Upper lobe of right lung (tissue), 1 donor: Measurements from ENCODE around the gene MME. TPM values are rescaled to one million over a fixed set of nuclear protein-coding genes. Genes with fewer than 3 reads are reported as not detected.

ENCODE experiments used
- ATAC-seq: fragments of 200-7000 bp; cut with Tn5 transposase; one replicate; pipeline ENCODE4 v1.9.1; 2020; ENCODE audit warnings: mild to moderate bottlenecking, moderate library complexity
- DNase-seq: peaks from one replicate; pipeline ENCODE4 v3.0.0-alpha.2; 2020
- H3K27ac ChIP-seq: fragments of 200-600 bp; one replicate; pipeline ENCODE4 v1.8.0; 2022
- H3K27me3 ChIP-seq: fragments of 200-600 bp; one replicate; pipeline ENCODE4 v1.8.0; 2022; ENCODE audit warnings: mild to moderate bottlenecking
- H3K36me3 ChIP-seq: fragments of 200-600 bp; one replicate; pipeline ENCODE4 v1.8.0; 2022
- H3K4me1 ChIP-seq: fragments of 200-600 bp; one replicate; pipeline ENCODE4 v1.8.0; 2022
- H3K4me3 ChIP-seq: fragments of 200-600 bp; one replicate; pipeline ENCODE4 v1.8.0; 2022; ENCODE audit warnings: mild to moderate bottlenecking
- H3K9me3 ChIP-seq: fragments of 200-600 bp; one replicate; pipeline ENCODE4 v1.8.0; 2022
- intact Hi-C: fragments of 100-400 bp; cut with DNase I; formaldehyde crosslinking; loops from one replicate; pipeline ENCODE4 v1.11.0; 2022
- total RNA-seq: library from RNA; stranded (reverse); fragmentation: NEBNext Ultra II Directional; extraction: Animal tissue kit (Norgen Biotek cat#: 25700); gene quantifications from one replicate; pipeline ENCODE4 v1.2.1, GENCODE V29; 2021
- TF ChIP-seq, protein P1 (sequence below): fragments of 200-600 bp; IDR thresholded peaks from one replicate; pipeline ENCODE4 v1.8.0; 2022; ENCODE audit warnings: antibody characterized with exemption
- donor health status: DM: no; HTN: yes; CAD: no; lungs with severe emphysema.

Gene MME
- total RNA-seq, 1 donor from 2014 or later, result 79.1 TPM

DNA sequence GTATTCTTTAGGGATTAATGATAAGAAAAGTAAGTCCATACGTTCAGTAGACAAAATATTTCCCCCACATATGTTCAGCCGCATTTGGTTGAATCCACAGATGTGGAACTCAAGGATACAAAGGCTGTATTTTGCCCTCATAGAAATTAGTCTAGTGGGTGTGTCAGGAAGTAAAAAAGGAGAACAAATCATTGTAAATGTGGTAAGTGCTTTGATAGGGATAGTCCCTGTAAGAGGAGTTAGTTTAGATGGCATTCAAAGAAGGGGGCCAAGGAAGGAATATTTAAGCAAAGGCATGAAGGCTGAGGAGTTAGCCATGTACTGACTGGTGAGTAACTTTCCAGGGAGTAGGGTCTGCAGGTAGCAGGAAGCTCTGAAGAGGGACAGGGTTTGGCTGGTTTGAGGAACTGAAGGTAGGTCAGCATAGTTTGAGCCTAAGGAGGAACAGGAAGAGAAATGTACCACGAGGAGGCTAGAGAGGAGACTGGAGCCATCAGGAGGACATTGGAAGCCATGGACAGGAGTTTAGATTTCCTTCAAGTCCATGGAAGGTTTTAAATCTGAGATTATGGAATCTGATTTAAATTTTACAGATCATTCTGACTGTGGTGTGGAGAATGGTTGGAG is 98.8 kb downstream of the MME start:
- peak; percentile 72 for ATAC-seq
- no peak overlapping the region for H3K4me3 ChIP-seq
- intact Hi-C loops, result no loop called here
- no peaks in the 10 kb centered on the region for H3K4me1 ChIP-seq
- no peak overlapping the region for H3K27ac ChIP-seq
- DNase-seq, result no peak
- no peaks in the 10 kb centered on the region for H3K27me3 ChIP-seq
- TF ChIP-seq, protein P1, sequence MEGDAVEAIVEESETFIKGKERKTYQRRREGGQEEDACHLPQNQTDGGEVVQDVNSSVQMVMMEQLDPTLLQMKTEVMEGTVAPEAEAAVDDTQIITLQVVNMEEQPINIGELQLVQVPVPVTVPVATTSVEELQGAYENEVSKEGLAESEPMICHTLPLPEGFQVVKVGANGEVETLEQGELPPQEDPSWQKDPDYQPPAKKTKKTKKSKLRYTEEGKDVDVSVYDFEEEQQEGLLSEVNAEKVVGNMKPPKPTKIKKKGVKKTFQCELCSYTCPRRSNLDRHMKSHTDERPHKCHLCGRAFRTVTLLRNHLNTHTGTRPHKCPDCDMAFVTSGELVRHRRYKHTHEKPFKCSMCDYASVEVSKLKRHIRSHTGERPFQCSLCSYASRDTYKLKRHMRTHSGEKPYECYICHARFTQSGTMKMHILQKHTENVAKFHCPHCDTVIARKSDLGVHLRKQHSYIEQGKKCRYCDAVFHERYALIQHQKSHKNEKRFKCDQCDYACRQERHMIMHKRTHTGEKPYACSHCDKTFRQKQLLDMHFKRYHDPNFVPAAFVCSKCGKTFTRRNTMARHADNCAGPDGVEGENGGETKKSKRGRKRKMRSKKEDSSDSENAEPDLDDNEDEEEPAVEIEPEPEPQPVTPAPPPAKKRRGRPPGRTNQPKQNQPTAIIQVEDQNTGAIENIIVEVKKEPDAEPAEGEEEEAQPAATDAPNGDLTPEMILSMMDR, result no peak
- no peaks in the 10 kb centered on the region for H3K9me3 ChIP-seq
- no peaks in the 10 kb centered on the region for H3K36me3 ChIP-seq

DNA sequence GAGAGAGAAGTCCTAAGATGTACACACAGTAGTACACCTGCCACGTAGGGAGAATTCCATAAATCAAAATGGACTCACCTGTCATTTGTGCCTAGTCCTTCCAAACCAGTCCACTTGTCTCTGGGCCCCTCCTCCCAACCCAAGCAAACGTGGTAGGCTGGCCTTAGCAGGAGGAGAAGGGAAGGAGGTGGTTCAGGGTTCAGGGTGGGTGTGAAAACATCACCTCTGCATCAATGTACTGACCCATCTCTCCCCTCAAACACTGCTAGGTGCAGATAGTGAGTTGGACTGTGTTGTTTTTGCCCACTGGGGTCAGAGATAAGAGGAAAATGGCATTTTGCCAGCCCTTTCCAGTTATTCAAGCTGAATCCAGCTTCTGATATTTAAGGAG is 99.3 kb downstream of the MME start:
- ATAC-seq, result no peak
- intact Hi-C loops, result no loop called here
- no peaks in the 10 kb centered on the region for H3K9me3 ChIP-seq

DNA sequence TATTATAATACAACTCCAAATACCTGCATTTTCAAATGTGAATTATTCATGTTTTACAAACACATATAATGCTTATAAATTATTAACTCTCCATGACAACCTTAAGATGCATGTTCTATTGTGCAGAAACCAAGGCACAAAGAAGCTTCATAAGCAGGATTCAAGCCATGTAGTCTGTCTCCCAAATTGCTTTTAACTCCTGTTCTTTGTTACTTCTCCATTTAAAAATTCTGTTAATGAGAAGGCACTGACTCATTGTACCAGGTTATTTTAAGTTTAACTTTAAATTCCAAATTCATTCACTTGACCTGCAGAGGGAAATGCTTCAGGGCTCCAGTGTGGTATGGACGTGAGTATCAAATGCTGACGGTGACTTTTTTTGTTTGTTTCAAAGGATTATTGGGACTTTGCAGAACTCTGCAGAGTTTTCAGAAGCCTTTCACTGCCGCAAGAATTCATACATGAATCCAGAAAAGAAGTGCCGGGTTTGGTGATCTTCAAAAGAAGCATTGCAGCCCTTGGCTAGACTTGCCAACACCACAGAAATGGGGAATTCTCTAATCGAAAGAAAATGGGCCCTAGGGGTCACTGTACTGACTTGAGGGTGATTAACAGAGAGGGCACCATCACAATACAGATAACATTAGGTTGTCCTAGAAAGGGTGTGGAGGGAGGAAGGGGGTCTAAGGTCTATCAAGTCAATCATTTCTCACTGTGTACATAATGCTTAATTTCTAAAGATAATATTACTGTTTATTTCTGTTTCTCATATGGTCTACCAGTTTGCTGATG is 100.0 kb downstream of the MME start:
- no peak for ATAC-seq
- Histone ChIP-seq H3K36me3 (no peaks in the 10 kb centered on the region), H3K4me3 (no peak overlapping the region), H3K9me3 (no peaks in the 10 kb centered on the region), H3K27me3 (no peaks in the 10 kb centered on the region), H3K4me1 (no peaks in the 10 kb centered on the region), H3K27ac (no peak overlapping the region)
- DNase-seq, result no peak
- TF ChIP-seq, protein P1, result no peak
- intact Hi-C loops, result no loop called here

More for the DNA sequence above, 99.3 kb downstream of the MME start:
- no peak for DNase-seq
- TF ChIP-seq, protein P1, result no peak
- Histone ChIP-seq H3K27ac (no peak overlapping the region), H3K27me3 (no peaks in the 10 kb centered on the region), H3K4me3 (no peak overlapping the region), H3K36me3 (no peaks in the 10 kb centered on the region), H3K4me1 (no peaks in the 10 kb centered on the region)

DNA sequence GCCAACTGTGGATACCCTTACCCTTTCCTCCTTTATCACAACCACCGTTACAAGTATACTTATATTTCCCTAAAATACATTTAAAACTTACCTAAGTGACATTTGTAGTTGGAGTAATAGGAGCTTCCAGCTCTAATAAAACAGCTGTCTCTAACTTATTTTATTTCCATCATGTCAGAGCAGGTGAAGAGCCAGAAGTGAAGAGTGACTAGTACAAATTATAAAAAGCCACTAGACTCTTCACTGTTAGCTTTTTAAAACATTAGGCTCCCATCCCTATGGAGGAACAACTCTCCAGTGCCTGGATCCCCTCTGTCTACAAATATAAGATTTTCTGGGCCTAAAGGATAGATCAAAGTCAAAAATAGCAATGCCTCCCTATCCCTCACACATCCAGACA is 102.3 kb downstream of the MME start:
- Histone ChIP-seq H3K27me3 (no peaks in the 10 kb centered on the region), H3K9me3 (no peaks in the 10 kb centered on the region), H3K4me1 (no peaks in the 10 kb centered on the region), H3K36me3 (no peaks in the 10 kb centered on the region), H3K4me3 (no peak overlapping the region), H3K27ac (no peak overlapping the region)
- no peak for DNase-seq
- intact Hi-C loops, result no loop called here
- TF ChIP-seq, protein P1, result no peak
- ATAC-seq, result no peak

DNA sequence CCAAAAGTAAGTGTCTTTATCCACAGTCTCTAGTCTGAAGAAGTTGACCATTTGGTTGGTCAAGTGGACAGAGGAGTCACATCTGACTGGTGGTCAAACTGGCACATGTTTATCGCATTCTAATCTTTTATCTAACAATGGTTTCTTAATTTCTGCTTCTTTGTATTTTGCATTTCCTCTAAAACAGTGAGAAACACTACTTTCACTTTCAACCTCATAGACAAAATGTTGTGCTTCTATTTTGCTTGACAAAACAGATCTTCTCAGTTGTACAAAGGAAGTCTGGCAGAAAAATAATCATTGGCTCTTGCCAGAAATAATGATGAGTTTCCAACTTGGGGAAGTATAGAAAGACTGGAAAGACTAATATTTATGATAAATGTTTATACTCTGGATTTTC is 103.9 kb downstream of the MME start:
- Histone ChIP-seq H3K27ac (no peak overlapping the region), H3K4me3 (no peak overlapping the region), H3K27me3 (no peaks in the 10 kb centered on the region), H3K36me3 (no peaks in the 10 kb centered on the region), H3K9me3 (no peaks in the 10 kb centered on the region), H3K4me1 (no peaks in the 10 kb centered on the region)
- DNase-seq (no peak), ATAC-seq (no peak)
- intact Hi-C loops, result no loop called here
- TF ChIP-seq, protein P1, result no peak
